HCEC 1CT (cell line): ENCODE results near the gene TJP2.
"Not testable (repeated sequence)": the region's sequence is repeated elsewhere in the genome, so short reads cannot be mapped to it uniquely, and the experiment has no call there.

Source experiments
- DNase-seq: peaks from one replicate; pipeline ENCODE4 v3.0.0-alpha.2; 2017

Gene TJP2

DNA sequence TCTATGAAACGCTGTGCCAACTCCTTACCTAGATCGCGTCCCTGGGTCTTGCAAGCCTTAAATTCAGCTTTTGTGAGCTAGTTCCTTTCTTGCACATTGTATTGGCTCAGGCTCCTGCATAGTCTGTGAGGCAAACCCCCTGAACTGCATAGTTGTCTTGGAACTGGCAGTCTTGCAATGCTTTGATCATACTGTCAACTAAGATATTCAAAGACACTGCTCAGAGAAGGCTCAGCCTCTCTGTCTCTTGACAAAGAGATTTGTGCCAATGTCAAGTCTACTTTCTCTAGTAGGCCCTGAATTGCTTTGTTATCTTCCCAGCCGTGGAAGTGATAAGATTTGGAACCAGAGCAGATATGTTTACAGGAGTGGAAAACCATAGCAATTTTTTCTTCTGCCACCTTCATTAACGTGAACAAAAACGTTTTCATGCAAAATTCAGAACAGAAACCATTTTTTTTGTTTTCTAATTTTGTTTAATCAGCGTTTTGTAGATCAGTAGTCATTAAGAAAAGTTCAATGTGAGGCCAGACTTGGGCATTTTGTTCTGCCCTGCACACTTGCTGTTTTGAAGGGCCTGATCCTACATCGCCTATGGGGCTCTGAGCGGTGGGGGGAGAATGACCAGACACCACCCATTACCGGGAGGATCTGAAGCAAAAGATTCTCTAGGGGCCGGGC, 123.4 kb downstream of the TJP2 start:
- no peak for DNase-seq

DNA sequence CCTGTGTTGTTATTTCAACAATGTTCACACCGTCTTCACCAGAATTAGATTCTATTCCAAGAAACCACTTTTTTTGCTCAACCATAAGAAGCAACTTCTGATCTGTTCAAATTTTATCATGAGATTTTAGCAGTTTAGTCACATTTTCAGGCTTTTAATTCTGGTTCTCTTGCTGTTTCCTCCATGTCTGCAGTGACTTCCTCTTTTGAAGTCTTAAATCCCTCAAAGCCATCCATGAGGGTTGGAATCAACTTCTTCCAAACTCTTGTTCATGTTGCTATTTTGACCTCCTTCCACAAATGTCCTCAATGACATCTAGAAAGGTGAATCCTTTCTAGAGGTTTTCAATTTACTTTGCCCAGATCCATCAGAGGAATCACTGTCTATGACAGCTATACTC, 125.2 kb downstream of the TJP2 start:
- no peak for DNase-seq

DNA sequence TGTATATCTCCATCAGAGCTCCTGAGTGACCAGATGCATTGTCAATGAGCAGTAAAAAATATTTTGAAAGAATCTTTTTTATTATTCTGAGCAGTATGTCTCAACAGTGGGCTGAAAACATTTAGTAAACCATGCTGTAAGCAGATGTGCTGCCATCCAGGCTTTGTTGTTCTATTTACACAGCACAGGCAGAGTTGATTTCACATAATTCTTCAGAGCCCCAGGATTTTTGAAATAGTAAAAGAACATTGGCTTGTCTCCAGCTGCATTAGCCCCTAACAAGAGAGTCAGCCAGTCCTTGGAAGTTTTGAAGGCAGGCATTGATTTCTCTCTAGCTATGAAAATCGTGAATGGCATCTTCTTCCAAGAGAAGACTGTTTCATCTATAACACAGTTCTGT, 125.7 kb downstream of the TJP2 start:
- DNase-seq = no peak

DNA sequence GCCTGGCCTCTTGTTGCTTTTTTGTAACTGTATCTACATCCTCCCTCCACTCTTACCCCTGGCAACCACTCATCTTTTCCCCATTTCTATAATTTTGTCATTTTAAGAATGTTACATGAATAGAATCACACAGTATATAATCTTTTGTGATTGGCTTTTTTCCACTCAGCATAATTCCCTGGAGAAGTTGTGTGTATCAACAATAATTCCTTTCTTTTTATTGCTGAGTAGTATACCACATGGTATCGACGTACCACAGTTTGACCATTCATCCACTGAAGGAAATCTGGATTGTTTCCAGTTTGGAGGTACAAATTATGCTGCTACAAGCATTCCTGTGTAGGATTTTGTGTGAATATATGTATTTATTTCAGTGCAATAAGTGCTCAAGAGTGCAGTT, 129.3 kb downstream of the TJP2 start:
- no peak for DNase-seq

DNA sequence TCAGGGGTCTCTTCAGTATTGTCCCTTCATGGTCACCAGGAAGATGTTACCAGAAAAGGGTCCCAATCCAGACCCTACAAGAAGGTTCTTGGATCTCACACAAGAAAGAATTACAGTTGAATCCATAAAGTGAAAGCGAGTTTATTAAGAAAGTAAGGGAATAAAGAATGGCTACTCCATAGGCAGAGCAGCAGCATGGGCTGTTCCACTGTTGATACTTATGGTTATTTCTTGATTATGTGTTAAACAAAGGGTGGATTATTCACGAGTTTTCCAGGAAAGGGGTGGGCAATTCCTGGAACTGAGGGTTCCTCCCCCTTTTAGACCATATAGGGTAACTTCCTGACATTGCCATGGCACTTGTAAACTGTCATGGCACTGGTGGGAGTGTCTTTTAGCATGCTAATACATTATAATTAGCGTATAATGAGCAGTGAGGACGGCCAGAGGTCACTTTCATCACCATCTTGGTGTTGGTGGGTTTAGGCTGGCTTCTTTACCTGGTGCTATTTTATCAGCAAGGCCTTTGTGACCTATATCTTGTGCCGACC, 132.9 kb downstream of the TJP2 start:
- not testable (repeated sequence) for DNase-seq

DNA sequence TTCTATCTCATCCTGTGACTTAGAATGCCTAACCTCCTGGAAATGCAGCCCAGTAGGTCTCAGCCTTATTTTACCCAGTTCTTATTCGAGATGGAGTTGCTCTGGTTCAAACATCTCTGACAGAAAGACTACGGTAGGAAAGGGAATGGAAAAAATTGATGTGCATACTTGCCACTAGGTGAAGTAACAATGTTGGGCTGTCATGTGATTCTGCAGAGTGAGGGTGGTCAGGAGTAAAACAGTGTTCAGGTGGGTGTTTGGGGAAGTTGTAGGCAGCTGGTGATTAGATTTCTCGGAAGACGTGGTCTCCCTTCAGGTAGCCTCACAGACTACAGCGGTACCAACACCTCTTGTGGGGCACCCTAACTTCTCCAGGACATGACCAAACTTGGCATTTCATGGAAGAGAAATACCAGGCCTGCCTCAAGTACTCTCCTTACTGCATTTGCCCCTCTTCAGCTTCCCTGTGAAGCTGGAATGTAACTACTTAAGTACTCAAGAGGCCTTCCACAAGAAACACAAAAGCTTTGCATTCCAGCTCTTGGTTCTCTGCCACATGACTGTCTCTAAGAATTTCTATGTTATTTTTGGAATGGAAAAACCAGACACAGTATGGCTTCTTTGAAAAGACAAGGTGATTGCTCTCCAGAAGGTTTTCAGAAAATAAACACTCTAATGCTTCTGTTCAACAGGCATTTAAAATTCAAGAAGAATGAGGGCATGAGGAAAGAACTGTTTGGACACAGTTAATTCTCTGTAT, 133.5 kb downstream of the TJP2 start:
- DNase-seq = no peak

DNA sequence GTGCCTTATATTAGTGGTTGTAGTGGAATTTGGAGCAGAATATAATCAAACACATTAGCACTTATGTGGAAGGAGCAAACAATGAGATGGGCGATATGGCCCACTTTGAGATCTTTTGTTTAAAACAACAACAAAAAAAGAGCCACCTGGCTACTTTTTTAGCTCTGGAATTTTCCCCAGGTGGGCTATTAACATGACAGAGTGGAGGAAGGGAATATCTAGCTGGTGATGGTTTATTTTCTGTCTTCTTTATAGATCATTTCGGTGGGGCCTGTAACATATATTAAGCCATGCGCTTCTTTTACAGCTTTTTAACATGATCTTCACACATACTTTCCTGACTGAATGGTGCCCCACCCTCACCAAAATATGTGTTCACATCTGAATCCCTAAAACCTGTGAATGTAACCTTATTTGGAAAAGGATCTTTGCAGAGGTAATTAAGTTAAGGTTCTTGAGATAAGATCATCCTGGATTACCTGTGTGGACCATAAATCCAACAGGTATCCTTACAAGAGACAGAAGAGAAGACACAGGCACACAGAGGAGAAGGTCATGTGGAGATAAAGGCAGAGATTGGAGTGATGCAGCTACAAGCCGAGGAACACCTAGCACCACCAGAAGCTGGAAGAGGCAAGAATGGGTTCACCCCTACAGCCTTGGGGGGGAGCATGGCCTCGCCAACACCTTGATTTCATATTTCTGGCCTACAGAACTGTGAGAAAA, 134.3 kb downstream of the TJP2 start:
- no peak for DNase-seq

DNA sequence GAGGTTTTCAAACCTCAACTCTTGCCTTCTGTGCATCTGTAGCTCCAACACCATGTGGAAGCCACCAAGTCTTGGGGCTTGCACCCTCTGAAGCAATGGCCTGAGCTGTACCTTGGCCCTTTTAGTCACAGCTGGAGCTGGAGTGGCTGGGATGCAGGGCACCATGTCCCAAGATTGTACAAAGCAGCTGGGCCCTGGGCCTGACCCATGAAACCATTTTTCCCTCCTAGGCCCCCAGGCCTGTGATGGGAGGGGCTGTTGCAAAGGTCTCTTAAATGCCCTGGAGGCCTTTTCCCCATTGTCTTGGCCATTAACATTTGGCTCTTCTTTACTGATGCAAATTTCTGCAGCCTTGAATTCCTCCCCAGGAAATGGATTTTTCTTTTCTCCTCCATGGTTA, 139.1 kb downstream of the TJP2 start:
- DNase-seq = no peak

DNA sequence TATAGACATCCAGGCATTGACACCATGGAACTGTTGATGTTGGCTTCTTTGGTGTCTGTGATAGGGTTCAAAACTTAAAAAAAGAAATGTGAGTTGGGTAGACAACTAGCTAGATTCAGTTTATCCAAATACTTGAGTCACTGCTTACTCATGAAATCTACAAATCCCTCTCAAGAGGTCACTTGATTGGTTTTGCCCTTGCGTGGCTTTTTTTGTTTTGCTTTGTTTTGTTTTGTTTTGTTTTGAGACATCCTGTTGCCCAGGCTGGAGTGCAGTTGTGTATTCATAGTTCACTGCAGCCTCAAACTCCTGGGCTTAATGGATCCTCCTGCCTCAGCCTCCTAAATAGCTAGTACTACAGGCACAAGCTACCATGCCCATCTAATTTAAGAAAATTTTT, 140.5 kb downstream of the TJP2 start:
- peak; percentile 19 for DNase-seq

DNA sequence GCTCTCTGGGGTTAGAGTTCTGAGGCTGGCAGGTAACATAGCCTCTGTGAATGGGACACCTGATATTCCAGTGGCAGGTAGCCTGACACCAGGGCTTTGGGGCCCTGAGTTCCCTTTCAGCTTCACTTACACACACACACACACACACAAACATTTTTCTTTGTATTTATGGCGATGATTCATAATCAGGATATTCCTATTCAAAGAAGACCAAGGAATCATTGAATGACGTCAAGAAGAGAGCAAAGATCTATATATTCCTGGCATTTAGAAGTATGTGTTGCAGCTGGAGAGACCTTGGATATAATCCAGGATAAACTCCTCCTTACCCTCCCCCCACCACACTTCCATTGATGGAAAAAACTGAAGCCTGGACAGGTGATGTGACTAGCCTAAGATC, 143.0 kb downstream of the TJP2 start:
- DNase-seq = peak; percentile 21

DNA sequence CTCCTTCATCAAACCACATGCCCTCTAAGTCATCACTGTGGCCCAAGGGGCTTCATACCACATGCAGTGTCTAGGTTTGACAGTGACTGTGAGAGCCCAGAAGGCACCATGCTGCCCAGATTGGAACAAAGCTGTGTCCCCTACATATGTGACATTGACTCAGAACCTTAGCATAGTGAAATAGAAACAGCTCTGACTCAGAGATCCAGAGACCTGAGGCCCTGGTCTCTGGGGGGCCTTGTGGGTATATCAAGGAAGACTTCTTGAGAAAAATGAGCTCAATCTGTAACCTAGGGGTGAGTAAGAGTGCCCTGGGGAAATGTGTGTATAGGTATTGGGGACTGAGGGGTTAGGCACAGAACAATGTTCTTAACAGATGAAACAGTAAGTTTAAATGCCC, 143.8 kb downstream of the TJP2 start:
- no peak for DNase-seq

DNA sequence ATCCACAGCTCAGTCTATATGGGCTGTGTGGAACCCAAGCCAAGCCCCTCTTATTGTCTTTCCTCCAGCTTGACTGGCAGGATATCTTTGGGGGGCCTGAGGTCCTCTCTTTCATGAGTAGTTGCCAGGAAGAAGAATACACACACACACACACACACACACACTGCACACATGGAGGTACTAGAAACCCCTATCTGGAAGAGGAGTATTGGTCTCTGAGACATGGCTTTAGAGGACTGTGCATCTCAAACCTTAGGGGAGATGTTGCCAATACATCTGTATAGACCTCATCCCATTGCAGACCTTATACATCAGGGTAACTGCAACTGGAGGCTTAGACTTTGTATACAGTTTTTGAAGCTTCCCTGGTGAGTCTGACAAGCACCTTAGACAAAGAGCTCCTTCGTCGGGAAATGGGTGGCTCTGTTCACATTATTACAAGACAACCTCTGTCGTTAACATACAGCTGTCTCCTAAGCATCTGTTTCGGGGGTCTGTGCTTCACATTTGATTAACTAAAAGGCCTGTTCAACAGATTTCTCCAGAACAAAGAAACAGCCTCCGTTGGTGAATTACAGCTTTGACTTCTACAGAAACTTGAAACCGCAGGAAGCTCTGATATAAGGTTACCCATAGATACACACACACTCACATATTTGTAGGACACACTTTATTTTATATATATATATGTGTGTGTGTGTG, 145.4 kb downstream of the TJP2 start:
- DNase-seq = no peak

DNA sequence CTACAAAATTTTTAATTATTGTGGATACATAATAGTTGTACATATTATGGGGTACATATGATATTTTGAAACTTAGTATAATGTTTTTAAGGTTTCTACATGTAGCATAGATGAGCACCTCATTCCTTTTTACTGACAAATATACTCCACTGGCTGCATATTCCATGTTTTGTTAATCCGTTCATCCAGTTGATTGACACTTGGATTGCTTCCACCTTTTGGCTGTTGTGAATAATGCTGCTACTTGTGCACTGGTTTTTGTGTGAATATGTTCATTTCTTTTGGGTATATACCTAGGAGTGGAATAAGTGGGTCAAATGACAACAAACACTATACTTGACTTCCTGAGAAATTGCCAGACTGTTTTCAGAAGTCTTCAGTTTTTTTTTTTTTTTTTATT, 148.2 kb downstream of the TJP2 start:
- no peak for DNase-seq

DNA sequence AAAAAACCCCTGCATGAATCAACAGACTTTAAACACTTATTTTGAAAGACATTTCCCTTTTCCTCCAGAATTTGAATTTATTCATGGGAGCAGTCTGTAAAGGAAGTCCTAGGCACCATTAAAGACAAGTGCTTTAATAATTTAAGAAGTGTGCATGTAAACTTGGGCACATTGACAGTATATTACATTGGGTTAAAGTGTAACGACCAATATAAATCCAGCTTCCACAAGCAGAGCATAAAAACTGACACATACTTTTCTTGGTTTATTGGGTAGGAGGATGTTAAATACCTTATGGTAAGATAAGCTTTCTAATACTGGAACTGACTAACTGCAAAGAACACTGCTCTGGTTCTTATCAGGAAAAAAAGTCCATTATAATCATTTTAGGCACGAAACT, 149.8 kb downstream of the TJP2 start:
- no peak for DNase-seq
